AG09309 (cell line): ENCODE measurements around the gene SYVN1.

Experiments
- DNase-seq: peaks from one replicate; pipeline ENCODE4 v3.0.0-alpha.2; 2010; ENCODE audit warnings: low read depth
- H3K4me3 ChIP-seq: 2 replicates; pipeline ENCODE4 v1.5.1; 2011; ENCODE audit warnings: mild to moderate bottlenecking, low read depth, low read length, moderate library complexity; ENCODE audit not compliant: control insufficient read depth
- CTCF ChIP-seq: IDR thresholded peaks from 2 replicates; pipeline ENCODE4 v1.5.1; 2011; ENCODE audit warnings: mild to moderate bottlenecking, low read depth, low read length, inconsistent platforms; ENCODE audit not compliant: insufficient read depth, control insufficient read depth; ENCODE audit errors: missing control alignments

Gene SYVN1

DNA sequence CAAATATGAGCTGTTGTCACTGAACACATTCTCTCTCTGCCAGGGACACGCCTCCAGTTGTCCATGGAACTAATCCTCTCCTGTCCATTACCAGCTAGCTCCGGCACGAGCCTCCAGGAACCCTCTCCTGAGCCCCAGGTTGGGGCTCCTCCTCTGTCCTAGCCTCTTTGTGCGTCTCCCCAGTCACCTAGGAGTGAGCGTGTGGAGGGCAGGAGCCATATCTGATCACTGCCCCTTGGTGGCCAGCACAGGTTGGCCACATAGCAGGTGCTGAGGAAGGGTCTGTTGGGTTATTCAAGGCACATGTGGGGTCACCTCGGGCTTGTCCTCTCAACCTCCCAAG, 2.5 kb downstream of the SYVN1 start:
- no peak for TF ChIP-seq CTCF
- no peak for DNase-seq
- H3K4me3 ChIP-seq, result no peak overlapping the region

DNA sequence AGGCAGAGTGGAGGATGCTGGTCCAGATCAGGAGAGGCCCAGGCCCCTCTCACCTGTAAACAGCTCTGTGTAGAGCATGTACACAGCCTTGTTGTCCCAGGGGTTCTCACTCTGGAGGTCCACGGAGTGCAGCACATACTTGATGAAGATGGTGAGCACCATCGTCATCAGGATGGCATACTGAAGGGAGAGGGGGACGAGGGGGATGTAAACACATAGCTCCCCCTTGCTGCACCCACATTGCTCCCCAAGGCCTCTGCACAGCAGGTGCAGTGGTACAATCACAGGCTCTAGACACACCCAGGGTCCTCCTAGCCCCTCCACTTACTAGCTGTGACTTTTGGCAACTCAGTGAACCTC, 2.9 kb downstream of the SYVN1 start:
- H3K4me3 ChIP-seq, result no peak overlapping the region
- no peak for DNase-seq
- TF ChIP-seq CTCF, result no peak

GRCh38 chr11:65130631-65131416, 3.5 kb downstream of the SYVN1 start:
- no peak overlapping the region for H3K4me3 ChIP-seq
- no peak for DNase-seq
- no peak for TF ChIP-seq CTCF

- DNase-seq, result no peak
- H3K4me3 ChIP-seq, result no peak overlapping the region
- TF ChIP-seq CTCF, result no peak
These were observed 4.5 kb downstream of the SYVN1 start for GRCh38 chr11:65129649-65130441.

GRCh38 chr11:65128182-65129145, 5.9 kb downstream of the SYVN1 start:
- DNase-seq, result no peak
- no peak overlapping the region for H3K4me3 ChIP-seq
- TF ChIP-seq CTCF, result no peak

- no peak for TF ChIP-seq CTCF
- no peak overlapping the region for H3K4me3 ChIP-seq
- DNase-seq, result no peak
These were observed 6.7 kb downstream of the SYVN1 start for GRCh38 chr11:65127473-65128181.
